Upper lobe of right lung (tissue), 1 donor: ENCODE data around the gene LILRA6. TPM values are rescaled to one million over a fixed set of nuclear protein-coding genes. Genes with fewer than 3 reads are reported as not detected.
"Not testable (repeated sequence)": the region's sequence is repeated elsewhere in the genome, so short reads cannot be mapped to it uniquely, and the experiment has no call there.

Experiments
- ATAC-seq: fragments of 200-7000 bp; cut with Tn5 transposase; one replicate; pipeline ENCODE4 v1.9.1; 2020; ENCODE audit warnings: mild to moderate bottlenecking, moderate library complexity
- DNase-seq: peaks from one replicate; pipeline ENCODE4 v3.0.0-alpha.2; 2020
- H3K27ac ChIP-seq: fragments of 200-600 bp; one replicate; pipeline ENCODE4 v1.8.0; 2022
- H3K27me3 ChIP-seq: fragments of 200-600 bp; one replicate; pipeline ENCODE4 v1.8.0; 2022; ENCODE audit warnings: mild to moderate bottlenecking
- H3K36me3 ChIP-seq: fragments of 200-600 bp; one replicate; pipeline ENCODE4 v1.8.0; 2022
- H3K4me1 ChIP-seq: fragments of 200-600 bp; one replicate; pipeline ENCODE4 v1.8.0; 2022
- H3K4me3 ChIP-seq: fragments of 200-600 bp; one replicate; pipeline ENCODE4 v1.8.0; 2022; ENCODE audit warnings: mild to moderate bottlenecking
- H3K9me3 ChIP-seq: fragments of 200-600 bp; one replicate; pipeline ENCODE4 v1.8.0; 2022
- intact Hi-C: fragments of 100-400 bp; cut with DNase I; formaldehyde crosslinking; loops from one replicate; pipeline ENCODE4 v1.11.0; 2022
- total RNA-seq: library from RNA; stranded (reverse); fragmentation: NEBNext Ultra II Directional; extraction: Animal tissue kit (Norgen Biotek cat#: 25700); gene quantifications from one replicate; pipeline ENCODE4 v1.2.1, GENCODE V29; 2021
- TF ChIP-seq, protein P1 (sequence below): fragments of 200-600 bp; IDR thresholded peaks from one replicate; pipeline ENCODE4 v1.8.0; 2022; ENCODE audit warnings: antibody characterized with exemption
- donor health status: DM: no; HTN: yes; CAD: no; lungs with severe emphysema.

LILRA6 gene
- total RNA-seq, 1 donor from 2014 or later, result 21.4 TPM

DNA sequence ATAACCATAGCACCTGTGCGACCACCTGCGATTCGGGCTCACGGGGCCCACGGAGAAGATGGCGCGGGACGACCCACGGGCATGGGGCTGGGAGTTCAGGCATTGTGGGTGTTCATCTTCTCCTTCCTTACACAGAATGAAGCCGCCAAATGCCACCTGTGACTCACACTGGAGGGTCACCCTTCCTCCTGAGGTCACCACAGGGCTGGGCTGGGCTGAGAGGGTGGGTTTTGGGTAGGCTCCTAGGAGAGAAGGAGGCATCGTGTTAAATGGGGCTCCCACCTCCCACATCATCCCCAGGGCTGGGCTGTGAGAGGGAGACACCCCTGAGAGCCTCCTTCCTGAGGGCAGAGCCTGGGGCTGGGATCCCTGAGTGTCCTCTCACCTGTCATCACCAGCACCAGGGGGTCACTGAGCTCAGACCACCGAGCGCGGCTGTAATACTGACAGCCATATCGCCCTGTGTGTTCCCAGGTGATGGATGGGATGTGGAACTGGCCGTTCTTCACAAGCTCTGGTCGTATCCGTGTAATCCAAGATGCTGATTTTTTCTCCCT is 36.9 kb upstream of the LILRA6 start:
- H3K27me3 ChIP-seq, result peaks cover 5% of the 10 kb centered on the region
- H3K27ac ChIP-seq, result no peak overlapping the region
- H3K4me3 ChIP-seq, result peak overlapping the region; percentile 24

DNA sequence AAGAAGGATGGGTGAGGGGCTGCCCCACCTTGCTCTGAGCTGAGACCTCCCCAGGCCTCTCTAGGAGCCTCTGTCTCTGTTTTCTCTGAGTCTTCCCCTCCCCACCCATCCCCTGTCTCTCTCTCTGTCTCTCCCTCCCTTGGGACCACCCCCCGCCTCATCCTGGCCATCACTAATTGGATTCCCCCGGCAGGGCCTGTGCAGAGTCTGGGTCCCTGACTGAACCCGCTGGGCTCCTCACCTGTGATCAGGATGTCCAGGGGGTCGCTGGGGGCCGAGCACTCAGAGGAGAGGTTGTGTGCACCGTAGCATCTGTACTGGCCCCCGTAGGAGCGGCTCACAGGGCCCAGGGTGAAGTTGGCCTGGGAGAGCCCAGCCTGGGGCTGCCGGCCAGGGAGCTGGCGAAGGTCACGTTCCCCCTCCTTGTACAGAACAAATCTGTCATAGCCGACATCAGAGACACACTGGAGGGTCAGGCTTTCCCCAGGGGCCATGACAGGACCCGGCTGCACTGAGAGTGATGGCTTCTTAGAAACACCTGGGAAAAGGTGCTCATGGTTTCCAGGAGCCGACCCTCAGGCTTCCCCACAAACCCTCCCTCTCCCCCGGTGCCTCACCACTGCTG is 36.1 kb upstream of the LILRA6 start:
- H3K27ac ChIP-seq, intact Hi-C loops, H3K9me3 ChIP-seq, H3K4me3 ChIP-seq, H3K4me1 ChIP-seq, H3K36me3 ChIP-seq, H3K27me3 ChIP-seq, DNase-seq, ATAC-seq: not testable (repeated sequence)

More for the DNA sequence above, 36.9 kb upstream of the LILRA6 start:
- Histone ChIP-seq H3K4me1 (no peaks in the 10 kb centered on the region), H3K36me3 (no peaks in the 10 kb centered on the region), H3K9me3 (no peaks in the 10 kb centered on the region)
- TF ChIP-seq, protein P1, sequence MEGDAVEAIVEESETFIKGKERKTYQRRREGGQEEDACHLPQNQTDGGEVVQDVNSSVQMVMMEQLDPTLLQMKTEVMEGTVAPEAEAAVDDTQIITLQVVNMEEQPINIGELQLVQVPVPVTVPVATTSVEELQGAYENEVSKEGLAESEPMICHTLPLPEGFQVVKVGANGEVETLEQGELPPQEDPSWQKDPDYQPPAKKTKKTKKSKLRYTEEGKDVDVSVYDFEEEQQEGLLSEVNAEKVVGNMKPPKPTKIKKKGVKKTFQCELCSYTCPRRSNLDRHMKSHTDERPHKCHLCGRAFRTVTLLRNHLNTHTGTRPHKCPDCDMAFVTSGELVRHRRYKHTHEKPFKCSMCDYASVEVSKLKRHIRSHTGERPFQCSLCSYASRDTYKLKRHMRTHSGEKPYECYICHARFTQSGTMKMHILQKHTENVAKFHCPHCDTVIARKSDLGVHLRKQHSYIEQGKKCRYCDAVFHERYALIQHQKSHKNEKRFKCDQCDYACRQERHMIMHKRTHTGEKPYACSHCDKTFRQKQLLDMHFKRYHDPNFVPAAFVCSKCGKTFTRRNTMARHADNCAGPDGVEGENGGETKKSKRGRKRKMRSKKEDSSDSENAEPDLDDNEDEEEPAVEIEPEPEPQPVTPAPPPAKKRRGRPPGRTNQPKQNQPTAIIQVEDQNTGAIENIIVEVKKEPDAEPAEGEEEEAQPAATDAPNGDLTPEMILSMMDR, result no peak
- intact Hi-C loops, result no loop called here
- DNase-seq (no peak), ATAC-seq (no peak)

DNA sequence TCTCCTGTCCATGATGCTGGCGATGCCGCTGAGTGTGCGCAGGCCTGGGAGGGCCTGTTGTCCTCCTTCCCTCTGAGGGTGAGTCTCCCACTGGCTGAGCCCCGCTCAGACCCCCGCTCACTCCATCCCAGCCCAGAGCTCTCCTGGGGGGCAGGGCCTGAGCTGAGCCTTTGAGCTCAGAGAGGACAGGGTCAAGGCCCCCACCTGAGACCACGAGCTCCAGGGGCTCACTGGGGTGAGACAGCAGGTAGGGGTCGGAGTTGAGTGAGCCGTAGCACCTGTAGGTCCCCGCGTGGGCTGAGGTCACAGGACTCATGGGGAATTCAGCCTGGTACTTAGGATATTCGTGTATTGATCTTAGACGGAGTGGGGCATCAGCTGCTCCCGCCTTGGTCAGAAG is 35.5 kb upstream of the LILRA6 start:
- DNase-seq, H3K9me3 ChIP-seq, ATAC-seq, H3K27me3 ChIP-seq, H3K27ac ChIP-seq, intact Hi-C loops, H3K4me1 ChIP-seq, H3K4me3 ChIP-seq, H3K36me3 ChIP-seq: not testable (repeated sequence)

DNA sequence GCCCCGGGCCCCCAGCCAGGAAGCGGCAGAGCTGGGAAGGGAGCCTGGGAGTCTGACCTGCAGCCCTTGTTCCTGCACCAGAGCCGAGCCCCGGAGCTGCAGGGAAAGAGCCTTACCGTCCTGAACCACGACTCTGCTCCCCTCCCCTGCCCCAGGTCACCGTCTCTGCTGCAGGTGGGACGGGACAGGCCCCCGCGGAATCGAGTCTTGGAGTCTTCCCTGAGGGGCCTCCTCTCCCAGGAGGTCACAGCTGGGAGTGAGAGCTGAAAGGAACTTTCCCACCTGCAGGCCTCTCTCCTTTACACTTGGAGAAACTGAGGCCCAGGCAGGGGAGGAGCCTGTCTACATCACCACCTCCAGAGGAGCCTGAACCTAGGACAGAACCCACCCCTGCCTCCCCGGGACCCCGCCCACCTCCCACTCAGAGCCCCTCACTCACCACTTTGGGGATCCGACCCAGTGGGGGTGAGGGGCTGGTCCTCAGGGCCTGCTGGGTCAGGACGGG is 34.6 kb upstream of the LILRA6 start:
- DNase-seq, intact Hi-C loops, H3K36me3 ChIP-seq, H3K27ac ChIP-seq, H3K27me3 ChIP-seq, H3K4me3 ChIP-seq, H3K9me3 ChIP-seq, H3K4me1 ChIP-seq, ATAC-seq: not testable (repeated sequence)

DNA sequence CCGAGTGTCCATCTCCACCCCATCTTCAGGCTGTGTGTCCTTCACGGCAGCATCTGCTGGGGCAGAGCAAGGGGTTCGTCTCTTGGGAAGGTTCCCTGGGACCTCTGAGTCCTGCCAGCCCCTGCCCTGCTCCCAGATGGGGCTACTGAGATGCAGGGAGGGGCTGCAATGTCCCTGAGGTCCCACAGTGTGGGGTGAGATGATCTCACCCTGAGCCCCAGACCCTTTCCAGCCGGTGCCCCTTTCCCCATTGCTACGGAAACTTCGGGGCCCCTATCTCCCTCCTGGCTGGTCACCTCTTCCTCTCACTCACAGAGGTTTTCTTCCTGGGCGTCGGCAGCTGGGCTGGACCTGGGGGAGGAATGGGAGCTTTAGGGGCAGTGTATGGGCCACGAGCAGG is 33.4 kb upstream of the LILRA6 start:
- DNase-seq (no peak), ATAC-seq (no peak)
- intact Hi-C loops, result no loop called here

DNA sequence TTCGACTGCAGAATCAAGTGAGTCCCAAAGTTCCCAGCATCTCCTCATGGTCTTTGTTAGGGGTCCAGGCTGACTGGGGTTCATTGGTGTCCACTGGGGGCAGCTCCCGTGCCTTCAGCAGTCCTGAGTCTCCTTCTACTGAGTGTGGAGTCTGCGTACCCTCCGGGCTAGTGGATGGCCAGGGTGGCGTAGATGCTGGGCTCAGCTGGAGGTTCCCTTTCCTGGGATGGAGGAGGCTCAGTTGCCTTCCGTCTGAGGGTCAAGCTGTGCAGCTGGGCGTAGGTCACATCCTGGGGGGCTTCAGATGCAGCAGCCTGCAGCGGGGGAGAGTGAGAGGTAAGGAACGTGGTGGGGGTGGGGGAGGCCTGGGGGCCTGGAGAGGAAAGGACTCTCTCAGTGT is 31.9 kb upstream of the LILRA6 start:
- H3K4me3 ChIP-seq, H3K36me3 ChIP-seq, H3K27me3 ChIP-seq, H3K27ac ChIP-seq, intact Hi-C loops, ATAC-seq, H3K4me1 ChIP-seq, H3K9me3 ChIP-seq: not testable (repeated sequence)
- DNase-seq, result peak; percentile 38

More for the DNA sequence above, 33.4 kb upstream of the LILRA6 start:
- no peaks in the 10 kb centered on the region for H3K9me3 ChIP-seq
- no peak overlapping the region for H3K27ac ChIP-seq
- no peaks in the 10 kb centered on the region for H3K36me3 ChIP-seq
- H3K4me1 ChIP-seq, result no peaks in the 10 kb centered on the region
- no peak overlapping the region for H3K4me3 ChIP-seq
- peaks cover 10% of the 10 kb centered on the region for H3K27me3 ChIP-seq
- TF ChIP-seq, protein P1, result no peak

DNA sequence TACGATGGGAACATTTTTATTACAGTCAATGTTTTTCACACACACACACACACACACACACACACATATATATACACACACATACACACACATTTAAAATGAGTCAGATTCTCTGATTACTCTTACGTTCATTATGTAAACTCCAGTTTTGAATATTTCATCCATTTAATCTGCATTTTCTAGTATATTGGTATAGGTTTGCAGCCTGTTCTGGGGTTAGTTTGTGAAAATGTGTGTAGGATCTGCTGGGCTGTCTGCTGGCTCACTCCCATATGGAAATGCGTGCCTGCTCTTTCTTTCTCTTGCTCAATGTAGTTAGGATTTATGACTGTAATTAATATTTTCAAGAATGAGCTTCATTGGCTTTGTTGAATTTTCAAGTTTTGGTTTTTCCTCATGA is 31.2 kb upstream of the LILRA6 start:
- no peak for ATAC-seq
- H3K27me3 ChIP-seq, result peaks cover 5% of the 10 kb centered on the region

DNA sequence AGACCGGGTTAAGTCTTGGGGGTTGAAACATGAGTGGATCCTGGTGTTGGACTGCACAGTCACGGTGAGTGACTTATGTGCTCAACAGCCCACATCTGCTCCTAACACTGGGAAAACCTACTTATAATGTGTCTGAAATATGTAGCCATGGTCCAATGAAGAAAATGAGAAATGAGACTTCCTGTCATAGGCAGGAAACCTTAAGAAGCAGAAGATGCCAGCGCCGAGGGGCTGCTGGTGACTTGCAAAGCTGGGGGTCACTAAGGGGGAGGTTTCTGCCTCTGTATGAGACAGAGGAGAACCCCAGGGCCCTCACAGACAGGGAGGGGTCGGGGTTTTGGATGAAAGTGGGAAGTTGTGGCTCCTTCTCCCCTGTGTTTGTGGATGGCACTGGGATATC is 29.6 kb upstream of the LILRA6 start:
- H3K4me3 ChIP-seq, intact Hi-C loops, H3K4me1 ChIP-seq, H3K9me3 ChIP-seq, H3K27ac ChIP-seq, H3K36me3 ChIP-seq, H3K27me3 ChIP-seq, DNase-seq: not testable (repeated sequence)
- ATAC-seq, result peak; percentile 31

More for the DNA sequence above, 31.2 kb upstream of the LILRA6 start:
- no peaks in the 10 kb centered on the region for H3K36me3 ChIP-seq
- intact Hi-C loops, result no loop called here
- no peaks in the 10 kb centered on the region for H3K9me3 ChIP-seq
- TF ChIP-seq, protein P1, result no peak
- no peak overlapping the region for H3K27ac ChIP-seq
- H3K4me1 ChIP-seq, result no peaks in the 10 kb centered on the region
- H3K4me3 ChIP-seq, result no peak overlapping the region
- DNase-seq, result no peak

DNA sequence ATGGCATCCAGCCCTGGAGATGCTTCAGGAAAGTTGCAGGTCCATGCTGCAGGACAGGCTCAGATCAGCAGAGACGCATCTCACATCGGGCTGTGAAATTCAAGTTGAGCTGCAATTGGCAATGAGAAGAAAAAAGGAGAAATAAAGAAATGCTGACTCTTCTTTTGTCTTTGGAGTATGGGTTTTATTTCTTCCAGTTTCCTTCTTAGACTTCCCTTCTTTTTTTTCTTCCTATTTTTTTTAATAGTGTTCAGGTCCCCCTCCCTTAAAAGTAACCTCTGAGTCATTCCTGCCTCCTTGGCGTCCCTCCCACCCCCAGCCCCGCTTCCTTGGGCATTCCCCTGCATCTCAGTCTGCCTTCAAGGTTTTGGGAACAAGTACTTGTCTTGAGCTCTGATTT is 29.0 kb upstream of the LILRA6 start:
- intact Hi-C loops, H3K4me3 ChIP-seq, H3K36me3 ChIP-seq, H3K9me3 ChIP-seq, DNase-seq, H3K4me1 ChIP-seq, H3K27me3 ChIP-seq: not testable (repeated sequence)
- ATAC-seq, result peak; percentile 40
- H3K27ac ChIP-seq, result peak overlapping the region; percentile 42
